Femur (tissue), 1 donor: Measurements from ENCODE around the gene PGAP1.
A peak's percentile ranks its signal among the peaks of the same experiment; 100 is the strongest.

Experiments
- DNase-seq: peaks from one replicate; pipeline ENCODE4 v3.0.0-alpha.2; 2017

PGAP1 gene

GRCh38 chr2:196876364-196876763 is 50.1 kb downstream of the PGAP1 start:
- no peak for DNase-seq

DNA sequence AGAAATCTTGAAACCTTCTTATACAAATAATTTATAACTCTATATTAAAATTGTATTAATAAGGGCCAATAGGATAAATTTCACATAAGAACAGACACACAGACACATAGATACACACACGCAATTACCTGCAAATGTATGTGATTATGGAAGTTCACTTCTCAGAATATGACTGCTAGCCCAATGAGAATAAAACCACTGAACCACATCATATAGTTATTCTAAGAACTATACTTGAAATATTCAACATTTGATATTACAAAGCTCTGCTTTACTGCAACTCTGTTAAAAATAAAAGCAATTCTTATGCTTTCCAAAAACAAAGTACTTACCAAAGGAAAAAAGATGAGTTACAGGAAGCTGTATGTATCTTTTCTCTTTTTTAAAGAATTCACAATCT is 51.1 kb downstream of the PGAP1 start:
- DNase-seq: no peak

- DNase-seq: no peak
Observed at GRCh38 chr2:196873511-196873910, 53.0 kb downstream of the PGAP1 start.

- no peak for DNase-seq
Observed at GRCh38 chr2:196854629-196855028, 71.9 kb downstream of the PGAP1 start.

GRCh38 chr2:196853301-196854087 is 73.0 kb downstream of the PGAP1 start:
- DNase-seq: no peak

DNA sequence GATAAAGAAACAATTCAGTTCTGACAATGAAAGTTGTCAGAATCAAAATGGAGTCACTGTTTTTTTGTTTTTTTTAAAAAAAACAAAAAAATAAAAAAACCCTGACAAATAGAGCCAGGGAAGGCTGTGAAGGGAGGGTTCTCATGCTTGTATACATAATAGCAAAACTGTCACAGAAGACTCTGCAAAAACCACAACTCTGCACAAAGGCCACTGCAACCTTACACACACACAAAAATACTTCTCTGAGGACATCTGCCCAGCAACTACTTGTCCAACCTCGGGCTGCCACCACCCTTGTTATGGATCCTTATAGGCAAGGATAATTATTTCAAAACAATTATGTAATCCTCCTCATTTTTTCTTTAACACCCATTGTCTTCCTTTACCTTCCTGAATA is 75.4 kb downstream of the PGAP1 start:
- no peak for DNase-seq

GRCh38 chr2:196849895-196850294 is 76.6 kb downstream of the PGAP1 start:
- DNase-seq: no peak

DNA sequence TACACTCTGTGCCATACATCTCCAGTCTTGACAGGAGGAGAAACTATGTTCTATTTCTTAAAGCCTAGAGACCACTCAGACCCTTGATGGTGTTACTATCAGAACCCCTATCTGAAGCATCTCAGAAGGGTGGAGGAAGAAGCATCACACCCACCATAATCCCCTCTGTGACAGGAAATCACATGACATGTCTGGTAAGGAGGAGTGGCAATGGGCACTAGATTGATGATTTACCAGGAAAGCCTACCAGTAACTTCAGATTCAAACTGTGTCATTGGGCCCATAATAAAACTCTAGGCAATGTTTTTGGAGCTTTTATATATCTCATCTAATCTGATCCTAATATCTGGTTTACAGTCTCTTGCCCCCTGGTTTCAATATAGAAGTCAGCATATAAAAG is 80.2 kb downstream of the PGAP1 start:
- DNase-seq: no peak

DNA sequence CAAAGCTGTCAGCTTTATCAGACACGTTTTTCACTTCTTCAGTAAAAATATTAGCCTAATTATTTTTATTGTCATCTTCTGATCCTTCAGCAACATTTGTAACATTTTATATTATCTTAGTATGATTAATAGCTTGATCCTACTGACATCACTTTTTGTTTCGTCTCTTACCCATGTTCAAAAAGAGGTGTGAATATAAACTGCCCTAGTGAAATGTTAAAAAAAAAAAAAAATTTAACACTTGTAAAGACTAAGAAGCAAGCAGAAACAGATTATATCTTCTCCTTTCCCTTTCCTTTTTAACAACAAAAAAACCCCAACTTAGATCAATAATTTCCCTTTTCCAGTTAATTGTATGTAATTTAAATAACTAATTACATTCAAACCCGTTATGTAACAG is 81.1 kb downstream of the PGAP1 start:
- no peak for DNase-seq

- DNase-seq: no peak
Observed at GRCh38 chr2:196840171-196840570, 86.3 kb downstream of the PGAP1 start.

GRCh38 chr2:196839574-196839973 is 86.9 kb downstream of the PGAP1 start:
- no peak for DNase-seq

DNA sequence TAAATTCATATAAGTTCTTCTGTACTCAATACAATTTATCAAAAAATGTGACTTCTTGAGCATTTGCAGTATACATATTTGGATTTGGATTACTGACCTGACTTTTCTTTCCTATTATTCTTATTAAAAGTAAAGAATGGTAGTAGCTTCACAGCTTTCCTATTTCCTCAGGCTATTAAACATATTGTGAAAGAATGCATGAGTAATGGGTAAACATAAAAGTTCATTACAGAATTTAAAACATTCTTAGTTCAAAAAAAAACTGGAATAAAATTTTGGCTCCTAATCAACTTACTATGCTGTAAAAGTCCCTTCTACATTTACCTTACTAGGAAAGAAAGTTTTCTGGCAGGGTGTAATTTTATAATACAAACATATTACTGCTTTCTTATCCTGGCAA is 90.1 kb downstream of the PGAP1 start:
- DNase-seq: no peak

DNA sequence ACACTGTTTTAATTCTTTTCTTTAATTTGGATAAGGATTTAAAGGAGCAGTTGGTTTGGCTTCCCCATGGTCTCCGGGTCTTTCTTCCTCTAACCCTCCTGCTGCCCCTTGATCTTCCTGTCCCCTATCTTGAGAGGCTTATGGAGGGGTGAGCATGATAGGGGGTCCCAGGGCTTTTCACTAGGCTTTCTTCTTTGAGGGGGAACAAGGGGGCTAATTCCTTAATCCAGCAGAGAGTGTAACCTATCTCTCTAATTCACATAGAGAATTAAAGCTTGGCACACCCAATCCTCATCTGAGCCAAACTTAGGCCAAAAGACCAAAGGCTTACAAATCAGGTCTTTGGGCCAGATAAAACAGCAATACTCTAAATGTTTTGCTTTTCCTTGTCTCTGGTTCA is 95.8 kb downstream of the PGAP1 start:
- no peak for DNase-seq

DNA sequence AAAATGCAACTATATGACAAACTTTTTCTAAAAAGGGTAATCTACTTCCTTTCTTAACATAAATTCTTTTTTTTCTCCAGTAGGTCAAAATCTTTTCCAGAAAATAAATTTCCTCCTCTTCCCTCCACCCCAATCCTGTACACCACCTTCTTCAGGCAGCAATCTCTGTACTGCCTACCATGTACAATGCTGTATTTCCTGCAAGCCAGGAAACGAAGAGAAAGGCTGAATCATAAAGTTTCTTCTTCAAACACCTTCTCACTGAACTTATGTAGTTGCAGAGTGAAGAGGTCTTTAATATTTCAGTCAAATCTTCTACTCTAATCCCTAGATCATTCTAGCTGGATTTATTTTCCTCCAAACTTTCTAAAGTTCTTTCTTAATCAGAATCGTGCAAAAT is 99.2 kb downstream of the PGAP1 start:
- DNase-seq: no peak

- no peak for DNase-seq
Observed at GRCh38 chr2:196823750-196824522, 102.6 kb downstream of the PGAP1 start.

DNA sequence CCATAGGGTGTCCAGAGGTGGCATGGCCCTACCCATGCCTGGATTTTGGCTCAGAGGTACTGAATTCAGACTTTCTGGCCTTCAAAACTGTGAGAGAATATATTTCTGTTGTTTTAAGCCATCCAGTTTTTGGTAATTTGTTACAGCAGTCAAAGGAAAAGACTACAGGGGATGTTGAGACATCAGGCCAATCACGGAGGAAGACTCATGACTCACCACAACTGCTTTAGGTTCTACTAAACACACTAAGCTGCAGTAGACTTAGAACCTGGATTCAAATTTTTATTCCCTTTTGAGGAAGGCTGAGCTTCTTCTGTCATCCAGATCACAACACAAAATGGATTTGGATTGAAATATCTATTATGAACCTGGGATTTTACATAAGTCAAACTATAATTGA is 105.3 kb downstream of the PGAP1 start:
- DNase-seq: no peak

GRCh38 chr2:196809260-196809659 is 117.2 kb downstream of the PGAP1 start, which contains the start of gene C2orf66:
Gene C2orf66 (minus strand): TSS chr2:196809355. CDS start chr2:196809336, 19 bp downstream.
- DNase-seq: no peak

GRCh38 chr2:196808083-196808665 is 118.3 kb downstream of the PGAP1 start:
- no peak for DNase-seq

DNA sequence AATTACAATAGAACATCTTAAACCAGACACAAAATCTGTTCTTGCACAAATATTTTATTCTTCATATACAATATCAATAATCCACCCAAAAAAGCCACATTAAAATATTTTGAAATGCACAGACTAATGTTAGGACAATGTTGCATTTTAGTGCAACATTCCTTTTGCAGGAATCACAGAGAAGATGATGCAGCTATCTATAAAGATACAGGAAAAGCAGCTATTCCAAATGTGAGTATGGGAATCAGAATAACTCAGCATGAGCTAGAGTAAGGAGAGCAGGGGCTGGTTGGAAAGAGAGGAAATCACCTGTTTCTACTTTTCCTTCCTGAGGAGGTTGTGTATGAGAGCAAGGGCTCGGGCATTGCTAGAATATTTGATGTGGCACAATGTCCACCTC is 122.1 kb downstream of the PGAP1 start:
- DNase-seq: no peak

DNA sequence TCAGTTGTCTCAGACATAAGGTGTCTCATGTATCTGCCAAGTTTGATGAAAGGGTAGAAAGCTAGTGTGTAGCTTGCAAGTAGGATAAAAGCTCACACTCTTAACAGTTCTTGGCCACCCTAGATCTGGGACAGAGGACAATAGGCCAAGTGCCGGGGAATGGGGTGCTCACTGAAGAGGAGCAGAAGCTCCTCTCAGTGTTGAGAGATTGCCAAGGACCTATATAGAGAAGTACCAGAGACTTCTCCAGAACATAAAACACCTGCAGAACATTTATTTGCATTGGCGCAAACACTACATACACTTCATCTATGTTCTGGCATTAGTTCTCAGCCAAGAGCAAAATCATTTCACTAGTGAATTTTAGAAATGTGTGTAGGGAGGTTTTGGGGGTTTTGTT is 124.1 kb downstream of the PGAP1 start:
- peak; percentile 26 for DNase-seq

GRCh38 chr2:196801674-196802261 is 124.7 kb downstream of the PGAP1 start:
- peak; percentile 39 for DNase-seq

DNA sequence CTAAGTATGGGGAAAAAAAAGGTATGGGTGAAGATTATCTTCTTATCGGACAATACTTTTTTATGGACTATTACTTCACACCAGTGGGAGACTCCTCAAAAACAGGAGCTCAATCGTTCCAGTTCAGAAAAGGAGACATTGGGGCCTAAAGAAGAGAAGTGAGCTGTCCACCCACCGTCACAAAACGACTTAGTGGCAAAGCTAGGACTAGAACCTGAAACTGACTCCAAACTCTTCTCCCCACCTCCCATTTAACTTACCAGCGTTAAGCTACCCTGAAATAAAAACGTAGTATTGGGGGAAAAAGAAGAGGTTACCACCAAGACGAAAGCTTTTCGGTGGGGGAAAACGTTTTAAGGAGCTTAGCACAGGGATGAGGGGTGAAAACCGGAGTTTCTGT is 127.5 kb downstream of the PGAP1 start:
- no peak for DNase-seq

GRCh38 chr2:196792865-196793264 is 133.6 kb downstream of the PGAP1 start:
- no peak for DNase-seq
